MV-4-11 (cell line): ENCODE data around the gene YWHAB.
A peak's percentile ranks its signal among the peaks of the same experiment; 100 is the strongest.

Experiments used
- DNase-seq: peaks from one replicate; lab custom pipeline; 2025; lab: John Stamatoyannopoulos, UW

Gene YWHAB

DNA sequence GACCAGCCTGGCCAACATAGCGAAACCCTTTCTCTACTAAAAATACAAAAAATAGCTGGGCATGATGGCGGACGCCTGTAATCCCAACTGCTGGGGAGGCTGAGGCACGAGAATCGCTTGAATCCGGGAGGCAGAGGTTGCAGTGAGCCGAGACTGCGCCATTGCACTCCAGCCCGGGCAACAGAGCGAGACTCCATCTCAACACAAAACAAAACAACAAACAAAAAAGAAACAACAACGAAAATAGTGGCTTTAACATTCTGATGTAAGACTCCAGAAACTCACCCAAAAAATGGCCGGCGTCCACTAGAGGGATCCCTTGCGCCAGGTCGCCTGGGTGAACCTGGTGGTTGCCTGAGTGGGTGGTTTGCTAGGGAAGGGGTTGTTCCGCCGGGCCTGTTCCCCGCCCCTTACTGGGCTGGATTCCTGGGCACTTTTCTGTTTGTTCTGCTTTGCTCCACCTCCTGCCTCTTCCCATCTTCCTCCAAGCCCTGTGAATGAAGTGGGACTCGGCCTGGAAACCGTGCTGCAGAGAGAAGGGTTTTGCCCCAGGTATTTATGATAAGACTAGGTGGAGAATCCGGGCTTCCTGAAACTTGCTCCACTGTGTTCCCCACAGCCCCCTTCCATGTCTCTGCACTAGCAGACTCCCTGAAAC is 25.9 kb downstream of the YWHAB start:
- DNase-seq, result peak; percentile 43

DNA sequence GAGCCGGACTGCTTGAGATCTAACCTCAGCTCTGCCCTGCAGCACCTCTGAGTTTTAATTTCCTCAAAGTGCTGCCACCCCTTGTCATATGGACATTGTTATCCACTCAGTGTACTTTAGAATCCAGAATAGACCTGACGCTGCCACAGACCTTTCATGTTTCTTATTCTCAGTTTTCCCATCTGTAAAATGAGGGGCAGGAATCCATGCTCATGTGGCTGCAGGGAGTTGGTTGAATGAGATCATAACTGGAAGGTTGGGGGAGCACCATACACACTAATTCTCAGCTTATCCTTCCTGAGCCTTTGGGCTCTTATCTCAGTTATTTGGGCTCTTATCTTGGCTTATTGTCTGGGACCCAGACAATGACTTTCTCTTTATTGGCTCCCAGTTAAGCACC is 26.7 kb downstream of the YWHAB start:
- no peak for DNase-seq

DNA sequence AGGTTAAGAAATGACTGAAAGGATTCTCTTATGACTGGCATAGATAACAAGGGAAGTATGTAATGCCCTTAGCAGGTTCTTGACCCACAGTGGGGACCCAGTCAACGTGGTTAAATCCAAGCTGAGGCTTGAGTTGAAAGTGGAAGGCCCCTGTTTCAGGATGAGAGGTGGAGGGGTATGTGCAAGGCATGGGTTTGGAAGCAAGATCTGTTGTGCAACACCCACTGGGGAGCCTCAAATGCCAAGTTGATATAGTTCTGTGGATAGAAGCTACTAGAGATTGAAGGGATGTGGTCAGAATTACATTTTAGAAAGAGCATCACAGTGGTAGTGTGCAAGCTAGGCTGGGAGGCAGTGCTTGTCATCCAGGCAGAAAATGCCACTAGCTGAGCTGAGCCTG is 29.4 kb downstream of the YWHAB start:
- peak; percentile 86 for DNase-seq

DNA sequence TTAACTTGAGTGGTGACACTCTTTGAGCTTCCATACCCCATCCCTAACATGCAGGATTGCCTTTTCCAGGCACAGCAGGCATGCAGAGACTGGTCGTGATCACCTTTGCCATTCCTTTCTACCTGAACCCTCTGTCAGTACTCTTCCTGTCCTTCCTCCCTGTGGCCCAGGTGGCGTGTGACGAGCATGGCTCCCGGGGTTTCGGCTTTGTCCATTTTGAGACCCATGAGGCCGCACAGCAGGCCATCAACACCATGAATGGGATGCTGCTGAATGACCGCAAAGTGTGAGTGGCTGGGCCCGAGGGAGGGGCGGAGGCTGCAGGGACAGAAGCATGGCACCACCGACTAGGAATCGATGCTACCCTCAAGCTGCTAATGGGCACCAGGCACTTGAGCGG is 31.1 kb downstream of the YWHAB start:
- no peak for DNase-seq

DNA sequence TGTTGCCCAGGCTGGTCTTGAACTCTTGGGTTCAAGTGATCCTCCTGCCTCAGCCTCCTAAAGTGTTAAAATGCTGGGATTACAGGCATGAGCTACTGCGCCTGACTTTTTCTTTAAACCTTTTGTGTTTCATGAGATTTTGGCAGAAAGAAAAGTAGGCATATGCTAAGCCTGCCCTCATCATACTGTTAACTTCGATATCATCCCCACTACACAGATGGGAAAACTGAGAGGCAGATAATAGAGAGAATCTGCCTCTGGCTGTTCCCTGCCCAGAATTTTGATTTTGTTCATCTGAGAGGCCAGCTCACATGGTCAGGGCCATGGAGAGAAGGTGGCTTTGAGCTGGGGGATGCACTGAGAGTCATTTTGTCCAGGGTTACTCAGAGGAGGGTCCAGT is 31.9 kb downstream of the YWHAB start:
- no peak for DNase-seq

DNA sequence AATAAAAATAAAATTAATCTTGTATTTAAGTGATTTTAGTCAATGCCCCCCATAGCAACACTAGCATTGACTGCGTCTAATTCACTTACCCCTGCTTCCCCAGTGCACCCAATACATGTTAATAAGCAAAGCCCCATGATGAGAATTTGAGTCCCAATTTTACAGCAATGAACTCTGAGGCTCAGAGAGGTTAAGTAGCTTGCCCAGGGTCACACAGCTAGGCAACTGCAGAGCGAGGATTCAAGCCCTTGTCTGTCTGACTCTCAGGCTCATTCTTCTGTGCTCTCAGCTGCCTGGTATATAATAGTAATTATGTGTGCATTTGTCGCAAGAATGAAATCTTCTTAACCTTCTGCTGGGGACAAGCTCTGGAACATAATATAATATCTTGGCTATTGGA is 32.8 kb downstream of the YWHAB start:
- no peak for DNase-seq

DNA sequence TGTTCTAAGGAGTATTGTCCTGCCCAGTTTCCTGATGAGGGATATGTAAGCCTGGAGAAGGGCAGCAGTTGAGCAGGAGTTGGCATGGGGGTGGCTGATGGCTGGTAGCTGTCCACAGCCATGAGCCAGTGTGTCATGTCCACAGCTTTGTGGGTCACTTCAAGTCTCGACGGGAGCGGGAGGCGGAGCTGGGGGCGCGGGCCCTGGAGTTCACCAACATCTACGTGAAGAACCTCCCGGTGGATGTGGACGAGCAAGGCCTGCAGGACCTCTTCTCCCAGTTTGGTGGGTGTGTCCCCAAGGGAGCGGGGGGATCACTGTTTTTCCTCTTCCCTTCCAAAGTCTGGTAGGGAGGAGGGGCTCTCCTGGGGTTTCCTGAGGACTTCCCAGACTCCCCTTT is 33.3 kb downstream of the YWHAB start:
- DNase-seq, result no peak

DNA sequence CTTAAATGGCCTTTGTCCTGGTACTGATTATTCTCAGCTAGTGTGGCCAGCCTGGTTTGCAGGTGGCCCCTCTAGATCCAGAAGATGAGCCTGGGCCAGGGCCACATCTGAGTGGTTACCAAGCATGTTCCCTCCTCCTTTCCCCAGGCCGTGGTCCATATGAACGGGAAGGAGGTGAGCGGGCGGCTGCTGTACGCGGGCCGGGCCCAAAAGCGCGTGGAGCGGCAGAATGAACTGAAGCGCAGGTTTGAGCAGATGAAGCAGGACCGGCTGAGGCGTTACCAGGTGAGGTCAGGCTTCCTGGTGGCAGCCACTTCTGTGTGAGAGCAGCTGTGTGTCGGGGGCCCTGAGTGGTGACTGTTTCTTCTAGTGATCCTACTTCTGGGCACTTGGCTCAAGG is 35.9 kb downstream of the YWHAB start:
- no peak for DNase-seq

DNA sequence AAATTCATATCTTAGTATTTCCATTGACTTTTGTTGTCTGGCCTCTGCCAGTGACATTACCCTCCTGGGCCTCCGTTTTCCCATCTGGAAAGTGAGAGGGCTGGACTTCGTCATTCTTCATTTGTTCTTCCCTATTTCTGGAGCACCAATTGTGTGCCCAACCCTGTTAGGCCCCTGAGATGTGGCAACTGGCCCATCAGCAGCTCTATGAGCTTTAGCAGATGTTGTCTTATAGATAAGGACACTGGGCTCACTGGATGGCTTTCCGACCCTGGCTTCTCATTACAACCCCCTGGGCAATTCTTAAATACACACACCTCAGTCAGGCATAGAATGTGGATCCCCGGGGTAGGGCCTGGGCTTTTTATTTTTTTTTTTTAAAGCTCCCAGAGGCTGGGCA is 39.0 kb downstream of the YWHAB start:
- no peak for DNase-seq

DNA sequence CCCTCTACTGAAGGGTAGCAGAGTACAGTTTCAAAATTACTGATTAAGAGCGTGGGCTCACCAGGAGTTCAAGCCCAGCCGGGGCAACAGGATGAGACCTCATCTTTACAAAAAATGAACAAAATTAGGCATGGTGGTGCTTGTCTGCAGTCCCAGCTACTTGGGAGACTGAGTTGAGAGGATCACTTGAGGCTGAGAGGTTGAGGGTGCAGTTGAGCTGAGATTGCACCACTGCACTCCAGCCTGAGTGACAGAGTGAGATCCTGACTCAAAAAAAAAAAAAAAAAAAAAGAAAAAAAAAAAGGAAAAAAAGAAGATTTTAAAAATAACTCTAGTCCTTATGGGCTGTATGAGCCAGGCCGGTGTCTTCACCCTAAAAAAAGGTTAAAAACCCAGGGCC is 43.1 kb downstream of the YWHAB start:
- DNase-seq, result no peak

DNA sequence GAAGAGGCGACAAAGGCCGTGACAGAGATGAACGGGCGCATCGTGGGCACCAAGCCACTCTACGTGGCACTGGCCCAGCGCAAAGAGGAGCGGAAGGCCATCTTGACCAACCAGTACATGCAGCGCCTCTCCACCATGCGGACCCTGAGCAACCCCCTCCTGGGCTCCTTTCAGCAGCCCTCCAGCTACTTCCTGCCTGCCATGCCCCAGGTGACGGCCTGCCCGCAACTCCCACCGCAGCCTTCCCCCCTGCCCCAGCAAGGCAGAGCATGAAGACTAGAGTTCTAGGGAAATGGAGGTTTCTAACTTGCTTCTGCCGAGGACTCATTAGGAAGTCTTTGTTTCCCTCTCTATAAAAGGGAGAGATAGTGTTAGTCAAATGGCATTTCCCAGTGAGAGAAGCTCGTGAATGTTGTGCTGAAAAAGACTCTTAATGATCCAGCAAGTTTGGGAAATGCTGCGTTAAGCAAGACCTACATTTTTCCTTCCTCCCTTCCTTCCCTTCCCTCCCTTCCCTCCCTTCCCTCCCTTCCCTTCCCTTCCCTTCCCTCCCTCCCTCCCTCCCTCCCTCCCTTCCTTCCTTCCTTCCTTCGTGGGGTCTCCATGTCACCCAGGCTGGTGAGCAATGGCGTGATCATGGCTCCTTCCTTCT is 45.1 kb downstream of the YWHAB start:
- no peak for DNase-seq

DNA sequence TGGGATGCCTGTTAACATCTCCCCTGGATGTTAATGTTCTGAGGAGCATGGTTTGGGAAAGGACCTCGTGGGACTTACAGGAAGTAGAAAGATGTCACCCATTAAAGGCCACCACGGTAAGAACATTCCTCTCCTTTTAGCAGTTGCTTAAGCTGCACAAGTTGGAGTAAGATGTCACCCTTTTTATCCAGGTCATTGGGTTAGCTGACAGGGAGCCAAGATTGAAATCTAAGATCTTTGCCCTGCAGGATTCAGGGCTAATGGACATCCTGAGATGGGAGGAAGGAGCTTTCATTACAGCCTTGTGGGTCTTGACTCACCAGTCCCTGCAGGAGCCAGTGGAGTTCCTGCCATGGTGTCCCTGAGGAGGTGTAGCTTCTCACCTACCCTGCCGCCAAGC is 46.4 kb downstream of the YWHAB start:
- no peak for DNase-seq

DNA sequence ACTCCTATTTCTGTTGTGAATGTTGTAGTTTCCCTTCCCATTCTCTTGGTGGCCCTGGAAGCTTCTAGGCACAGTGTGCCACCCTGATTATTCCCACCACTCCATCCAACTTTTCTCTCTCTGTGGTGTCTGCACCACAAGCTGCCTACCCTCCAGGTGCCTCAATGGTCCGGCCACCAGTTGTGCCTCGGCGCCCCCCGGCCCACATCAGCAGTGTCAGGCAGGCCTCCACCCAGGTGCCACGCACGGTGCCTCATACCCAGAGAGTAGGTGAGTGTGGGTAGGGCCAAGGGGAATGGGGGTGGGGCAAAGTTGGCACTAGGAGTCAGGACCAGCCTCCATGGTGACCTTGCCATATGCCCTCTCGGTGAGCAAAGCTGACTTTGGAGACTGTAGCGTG is 47.4 kb downstream of the YWHAB start:
- DNase-seq, result no peak

DNA sequence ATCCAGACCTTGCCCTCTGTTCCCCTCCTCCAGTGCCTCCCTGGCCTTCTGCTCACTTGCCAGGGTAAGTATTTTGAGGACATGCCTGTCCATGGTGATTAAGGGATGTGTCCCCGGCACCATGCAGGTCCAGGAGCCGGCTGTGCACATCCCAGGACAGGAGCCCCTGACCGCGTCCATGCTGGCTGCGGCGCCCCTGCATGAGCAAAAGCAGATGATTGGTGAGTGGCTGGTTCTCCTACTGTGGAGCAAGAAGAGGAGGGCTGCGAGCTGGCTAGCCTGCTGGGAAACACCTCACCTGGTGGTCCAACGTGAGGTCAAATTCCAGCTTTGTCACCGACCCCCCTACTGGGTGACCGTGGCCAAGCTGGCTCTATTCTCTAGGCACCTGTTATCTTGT is 51.0 kb downstream of the YWHAB start:
- DNase-seq, result no peak

DNA sequence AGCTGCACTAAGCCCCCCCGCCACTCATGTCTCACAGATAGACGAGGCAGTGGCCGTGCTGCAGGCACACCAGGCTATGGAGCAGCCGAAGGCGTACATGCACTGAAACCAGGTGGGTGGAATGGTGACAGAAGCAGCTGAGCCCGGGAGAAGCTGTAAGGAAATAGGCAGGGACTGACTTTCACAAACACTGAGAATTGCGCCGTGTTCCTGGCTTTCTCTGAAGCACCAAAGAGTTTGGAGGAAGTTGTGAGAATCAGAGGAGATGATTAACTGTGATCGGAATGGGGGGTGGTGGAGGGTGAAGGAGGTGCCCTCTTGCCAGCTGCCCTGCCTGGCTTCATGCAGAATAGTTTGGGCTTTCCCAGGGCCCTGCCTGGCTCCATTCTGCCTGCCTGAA is 53.1 kb downstream of the YWHAB start:
- DNase-seq, result no peak

DNA sequence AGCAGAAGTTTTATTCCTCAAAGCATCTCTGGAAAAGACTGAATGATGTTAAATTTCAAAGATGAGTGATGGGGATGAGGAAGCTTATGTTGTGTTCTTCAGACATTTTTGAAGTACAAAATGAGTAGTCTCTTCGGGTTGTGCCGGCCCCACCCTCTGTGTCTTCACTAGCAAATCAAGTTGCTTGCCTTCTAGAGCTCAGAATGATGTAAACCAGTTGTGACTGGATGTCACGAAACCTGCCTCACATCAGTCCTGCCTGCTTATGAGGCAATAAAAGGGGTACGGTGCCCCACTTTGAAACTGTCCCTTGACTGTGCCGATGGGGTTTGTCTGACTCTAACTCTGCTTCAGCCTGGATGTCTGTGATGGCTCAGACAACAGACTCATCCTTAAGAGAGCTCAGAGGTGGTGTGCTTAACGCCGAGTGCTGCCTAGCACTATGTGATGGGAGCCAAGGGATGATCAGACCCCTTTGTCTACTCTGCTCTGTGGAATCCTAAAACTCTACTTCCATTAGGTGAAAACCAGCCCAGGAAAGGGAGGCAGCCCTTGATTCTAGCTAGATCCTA is 55.7 kb downstream of the YWHAB start:
- no peak for DNase-seq

DNA sequence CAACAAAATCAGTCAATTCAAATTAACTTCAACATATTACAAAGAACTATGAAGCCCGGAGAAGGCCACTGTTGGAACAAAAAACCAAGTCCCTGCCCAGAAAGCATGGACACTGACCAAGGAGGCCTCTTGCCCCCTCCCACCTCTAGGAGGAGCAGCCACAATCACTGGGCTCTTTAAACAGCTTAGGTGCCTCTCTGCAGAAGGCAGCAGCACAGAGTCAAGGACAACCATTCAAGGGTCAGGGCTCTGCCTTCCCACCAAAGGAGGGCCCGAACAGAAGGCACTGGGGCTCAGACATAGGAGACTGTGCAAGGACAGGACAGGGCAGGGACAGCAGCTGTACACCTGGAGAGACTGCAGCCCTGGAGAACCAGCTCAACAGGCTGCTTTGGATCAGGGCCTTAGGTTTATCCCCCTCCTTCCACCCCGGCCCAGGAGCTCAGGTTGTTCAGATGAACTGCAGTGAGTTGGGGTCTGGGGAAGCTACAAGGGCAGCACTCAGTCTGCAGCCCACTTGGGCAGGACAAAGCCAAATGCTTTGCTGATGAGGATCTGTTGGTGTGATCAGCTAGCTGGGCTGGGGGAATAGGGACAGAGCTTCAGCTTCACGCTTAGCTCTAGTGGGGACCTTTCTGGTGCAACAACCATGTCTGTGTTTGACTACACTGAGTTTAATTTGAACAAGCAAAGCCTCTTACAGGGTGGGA is 56.9 kb downstream of the YWHAB start:
- DNase-seq, result no peak

DNA sequence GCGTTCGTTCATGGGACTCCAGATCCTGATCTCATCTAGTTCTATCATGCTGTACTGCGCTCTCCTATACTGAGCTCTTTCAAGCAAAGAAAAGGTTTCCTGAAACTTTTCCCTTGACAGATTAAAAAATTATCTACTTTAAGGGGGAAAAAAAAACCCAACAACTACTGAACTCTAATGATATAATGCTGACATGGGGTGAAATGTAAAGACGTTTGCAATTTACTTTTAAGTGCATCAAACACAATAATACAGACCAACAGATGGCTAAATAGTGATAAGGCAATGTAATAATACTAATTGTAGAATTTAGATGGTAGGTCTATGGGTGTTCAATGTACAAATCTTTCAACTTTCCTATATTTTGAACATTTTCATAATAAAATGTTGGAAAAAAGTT is 58.3 kb downstream of the YWHAB start:
- DNase-seq, result no peak

DNA sequence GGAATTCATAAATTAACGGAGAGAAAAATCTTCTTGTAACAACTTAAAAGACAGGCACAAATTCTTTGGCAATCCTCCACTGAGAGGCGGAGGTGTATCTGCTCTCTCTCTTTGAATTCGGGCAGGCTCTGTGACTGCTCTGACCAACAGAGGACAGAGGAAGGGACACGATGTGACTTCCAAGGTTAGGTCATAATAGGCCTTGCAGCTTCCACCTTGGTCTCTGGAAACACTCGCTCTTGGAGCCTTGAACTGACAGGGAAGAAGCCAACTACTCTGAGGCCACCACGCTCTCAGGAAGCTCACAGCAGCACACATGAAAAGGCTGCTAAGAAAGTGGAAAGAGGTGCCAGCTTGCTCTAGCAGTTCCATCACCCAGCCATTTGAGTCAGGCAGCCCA is 59.8 kb downstream of the YWHAB start:
- DNase-seq, result no peak

DNA sequence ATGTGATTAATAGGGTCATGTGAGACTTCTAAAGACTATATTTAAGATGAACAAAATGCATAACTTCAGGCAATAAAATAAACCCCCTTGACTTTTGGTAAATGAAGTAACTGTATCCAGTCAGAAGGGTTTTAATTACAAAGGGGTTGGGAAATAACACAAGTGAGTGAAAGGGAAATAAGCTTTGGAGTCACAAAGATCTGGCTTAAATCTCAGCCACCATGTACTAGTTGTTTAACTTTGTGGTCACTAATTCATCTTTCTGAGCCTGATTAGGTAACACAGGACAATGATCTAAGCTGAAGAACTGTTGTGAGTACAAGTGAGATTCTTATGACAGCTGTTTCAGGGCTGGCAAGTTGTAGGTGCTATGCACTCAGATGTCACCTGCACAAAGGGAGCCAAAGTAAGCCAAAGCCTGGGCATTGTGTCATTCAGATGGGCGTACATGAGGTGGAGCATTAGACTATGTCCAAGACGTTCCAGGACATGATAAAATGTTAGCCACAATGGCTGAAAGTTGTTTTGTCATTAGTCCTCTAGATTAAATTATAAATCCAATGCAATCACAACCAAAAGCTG is 60.9 kb downstream of the YWHAB start:
- DNase-seq, result peak; percentile 22

DNA sequence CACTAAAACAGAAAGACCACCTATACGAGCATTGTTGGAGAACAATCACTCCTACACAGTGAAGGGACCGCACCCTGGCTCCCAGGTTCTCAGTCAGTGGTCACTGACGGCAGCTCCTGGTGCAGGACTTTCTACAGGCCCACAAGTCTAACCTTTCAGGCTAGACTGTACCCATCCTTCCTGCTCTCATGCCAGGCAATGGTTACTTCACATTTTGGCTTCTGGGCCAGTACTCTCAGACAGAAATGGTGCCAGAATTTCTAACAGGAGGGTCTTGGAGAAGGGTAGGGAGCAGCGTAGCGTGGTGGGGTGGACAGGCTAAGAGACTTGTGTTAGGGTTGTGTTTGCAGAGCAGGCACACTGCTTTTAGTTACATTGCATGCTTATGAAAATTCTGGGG is 62.6 kb downstream of the YWHAB start:
- DNase-seq, result no peak

DNA sequence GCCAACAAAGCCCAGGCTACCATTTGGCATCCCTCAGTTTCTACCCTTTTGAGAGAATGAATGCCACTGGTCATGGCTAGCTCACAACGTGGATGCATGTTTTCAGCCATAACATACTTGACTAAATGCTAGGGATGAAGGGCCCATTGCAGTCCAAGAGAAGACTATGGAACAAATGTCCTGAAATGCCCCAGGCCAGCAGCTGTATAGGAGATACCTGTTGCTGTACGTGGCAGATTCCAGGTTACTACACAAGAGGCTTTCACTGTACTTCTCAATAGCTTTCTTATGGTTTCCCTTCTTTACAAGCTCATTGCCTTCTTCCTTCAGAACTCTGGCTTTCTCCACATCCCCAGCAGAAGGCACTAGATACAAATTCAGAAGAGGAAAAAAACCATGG is 63.0 kb downstream of the YWHAB start:
- DNase-seq, result no peak

DNA sequence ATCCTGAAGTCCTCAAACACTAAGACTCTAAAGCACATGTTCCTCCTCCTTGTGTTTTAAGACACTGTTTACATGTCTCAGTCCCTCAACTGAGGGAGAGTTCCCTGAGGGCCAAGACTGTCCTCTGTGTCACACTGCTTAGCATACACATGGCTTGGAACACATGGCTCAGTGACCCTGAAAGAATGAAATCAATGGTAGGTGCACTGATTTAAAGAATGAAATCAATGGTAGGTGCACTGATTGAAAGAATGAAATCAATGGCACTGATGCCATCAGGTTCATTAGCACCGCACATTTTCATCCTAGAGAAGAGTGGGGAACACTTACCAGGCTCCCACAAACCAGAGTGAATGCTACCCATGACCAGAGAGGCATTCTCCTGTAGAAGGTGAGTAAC is 64.9 kb downstream of the YWHAB start:
- DNase-seq, result no peak
